NT2/D1 (cell line): ENCODE measurements around the gene ZFYVE21.

Source experiments
- SUZ12 ChIP-seq: IDR thresholded peaks from 2 replicates; pipeline ENCODE4 v1.6.1; 2011; ENCODE audit not compliant: insufficient read length, insufficient read depth; ENCODE audit errors: extremely low read depth
- YY1 ChIP-seq: IDR thresholded peaks from 2 replicates; pipeline ENCODE4 v1.6.1; 2011; ENCODE audit not compliant: insufficient read length, insufficient read depth
- ZNF274 ChIP-seq: IDR thresholded peaks from 2 replicates; pipeline ENCODE4 v1.6.1; 2011; ENCODE audit warnings: mild to moderate bottlenecking, low read depth, low read length

- TF ChIP-seq YY1 (no peak), ZNF274 (no peak), SUZ12 (no peak)
These were observed 23.3 kb downstream of the ZFYVE21 start for GRCh38 chr14:103738701-103739451.
